Ovary (tissue), 9 donors: Measurements from ENCODE around the gene ZPR1. TPM values are rescaled to one million over a fixed set of nuclear protein-coding genes. Genes with fewer than 3 reads are reported as not detected.
A peak's percentile ranks its signal among the peaks of the same experiment; 100 is the strongest.

Experiments used
- DNase-seq, 5 donors: peaks; one replicate each; pipeline ENCODE4 v3.0.0-alpha.2; 2019 to 2020
- H3K27ac ChIP-seq, 2 donors: fragments of 200-600 bp; one replicate each; pipeline versions ENCODE4 v1.5.1 to v1.8.0; 2019 to 2022
- H3K27me3 ChIP-seq: fragments of 200-600 bp; one replicate; pipeline ENCODE4 v1.8.0; 2022
- H3K36me3 ChIP-seq: fragments of 200-600 bp; sonication (generic); one replicate; pipeline ENCODE4 v1.5.1; 2019
- H3K4me1 ChIP-seq: one replicate; pipeline ENCODE4 v1.8.1; 2013; ENCODE audit warnings: mild to moderate bottlenecking, moderate library complexity; ENCODE audit not compliant: insufficient read depth
- H3K4me3 ChIP-seq: fragments of 200-600 bp; sonication (generic); one replicate; pipeline ENCODE4 v1.5.1; 2017
- H3K9me3 ChIP-seq, 2 donors: fragments of 200-600 bp in 1 of 2; sonication (generic) in 1 of 2; one replicate each; pipeline versions ENCODE4 v1.5.1 to v1.8.1; 2013 to 2019; ENCODE audit warnings: mild to moderate bottlenecking in 1 of 2, moderate library complexity in 1 of 2
- EP300 ChIP-seq: sonication (generic); formaldehyde crosslinking; IDR thresholded peaks from one replicate; pipeline ENCODE4 v1.6.1; 2017; ENCODE audit warnings: antibody characterized with exemption
- POLR2A ChIP-seq: fragments of 450-650 bp; IDR thresholded peaks from one replicate; pipeline ENCODE4 v1.6.1; 2017; ENCODE audit warnings: antibody characterized with exemption, mild to moderate bottlenecking, moderate library complexity
- WGBS, 3 donors: extraction: QIAGEN DNeasy Blood & Tissue Kit in 1 of 3; methylation state at CpG; one replicate each; pipeline versions ENCODE4 v1.1.5 to v1.1.7; 2013 to 2017; 5-methylcytosine and 5-hydroxymethylcytosine counted together
- intact Hi-C, 4 donors: fragments of 100-400 bp; cut with DNase I; formaldehyde crosslinking; loops; one replicate each; pipeline versions ENCODE4 v1.11.0 to v1.15.1; 2022 to 2023
- polyA plus RNA-seq, 2 donors: library from polyadenylated mRNA; stranded (reverse); fragments of 200-250 nt in 1 of 2; fragments of 350-450 nt in 1 of 2; fragmentation: Illumina TruSeq in 1 of 2; extraction: RNeasy Lipid Tissue Mini Kit (QIAGEN cat#74804) in 1 of 2; gene quantifications; one replicate each; pipeline ENCODE4 v1.2.3, GENCODE V29; 2013 to 2014
- total RNA-seq, 7 donors: library from RNA; depleted of rRNA in 2 of 7; stranded (reverse); fragments of >200 nt in 2 of 7; fragmentation: NEBNext Ultra II Directional in 3 of 7; extraction: Animal tissue kit (Norgen Biotek cat#: 25700) in 3 of 7; gene quantifications; one replicate each; pipeline versions ENCODE4 v1.1.0 to v1.2.4, GENCODE V29; 2016 to 2023
- TF ChIP-seq, protein P1 (sequence below), 3 donors: fragments of 450-650 bp in 2 of 3; fragments of 200-600 bp in 1 of 3; IDR thresholded peaks; one replicate each; pipeline versions ENCODE4 v1.5.1 to v1.8.0; 2016 to 2022; ENCODE audit warnings: antibody characterized with exemption in 3 of 3, mild to moderate bottlenecking in 1 of 3
- donor health status: DM: no; HTN: no; CAD: no; lungs with moderate emphysema.
- donor health status: DM: no; HTN: no; CAD: no.
- donor health status: Bipolar disorder and iron deficiency.
- donor health status: DM: yes; HTN: yes; CAD: no.
- donor health status: DM: no; HTN: no; CAD: no.
- donor health status: DM: yes; HTN: yes; CAD: no.

ZPR1 gene
- total and polyA plus RNA-seq, 9 donors, result 12.0 to 68.7 (median 37.0) TPM

DNA sequence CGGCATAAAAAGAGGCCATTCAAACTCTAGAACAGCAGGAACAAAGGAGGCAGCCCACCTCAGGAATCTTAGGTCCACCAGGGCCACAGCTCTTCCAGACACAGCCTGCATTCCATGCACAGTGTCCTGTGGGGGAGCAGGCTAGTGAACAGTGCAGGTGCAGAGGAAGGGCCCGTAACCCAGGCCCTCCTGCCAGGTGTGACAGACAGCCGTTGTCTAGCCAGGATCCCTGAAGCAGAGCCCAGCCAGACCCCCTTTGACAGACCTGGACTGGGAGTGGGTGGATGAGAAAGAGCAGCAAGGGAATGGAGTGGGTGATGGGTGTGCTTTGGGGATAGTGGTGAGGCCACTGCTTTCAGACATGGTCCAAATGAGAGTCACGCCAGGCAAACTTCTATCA, 1.2 kb upstream of the ZPR1 start:
- intact Hi-C loops, result no loop called here
- Histone ChIP-seq H3K9me3 (no peaks in the 10 kb centered on the region), H3K4me3 (no peak overlapping the region), H3K27ac (no peak overlapping the region), H3K36me3 (no peaks in the 10 kb centered on the region), H3K27me3 (no peaks in the 10 kb centered on the region), H3K4me1 (peaks cover 9% of the 10 kb centered on the region)
- no peak for DNase-seq
- TF ChIP-seq POLR2A (no peak), EP300 (no peak)
- TF ChIP-seq, protein P1, sequence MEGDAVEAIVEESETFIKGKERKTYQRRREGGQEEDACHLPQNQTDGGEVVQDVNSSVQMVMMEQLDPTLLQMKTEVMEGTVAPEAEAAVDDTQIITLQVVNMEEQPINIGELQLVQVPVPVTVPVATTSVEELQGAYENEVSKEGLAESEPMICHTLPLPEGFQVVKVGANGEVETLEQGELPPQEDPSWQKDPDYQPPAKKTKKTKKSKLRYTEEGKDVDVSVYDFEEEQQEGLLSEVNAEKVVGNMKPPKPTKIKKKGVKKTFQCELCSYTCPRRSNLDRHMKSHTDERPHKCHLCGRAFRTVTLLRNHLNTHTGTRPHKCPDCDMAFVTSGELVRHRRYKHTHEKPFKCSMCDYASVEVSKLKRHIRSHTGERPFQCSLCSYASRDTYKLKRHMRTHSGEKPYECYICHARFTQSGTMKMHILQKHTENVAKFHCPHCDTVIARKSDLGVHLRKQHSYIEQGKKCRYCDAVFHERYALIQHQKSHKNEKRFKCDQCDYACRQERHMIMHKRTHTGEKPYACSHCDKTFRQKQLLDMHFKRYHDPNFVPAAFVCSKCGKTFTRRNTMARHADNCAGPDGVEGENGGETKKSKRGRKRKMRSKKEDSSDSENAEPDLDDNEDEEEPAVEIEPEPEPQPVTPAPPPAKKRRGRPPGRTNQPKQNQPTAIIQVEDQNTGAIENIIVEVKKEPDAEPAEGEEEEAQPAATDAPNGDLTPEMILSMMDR (IDR thresholded peaks at IDR 0.05), result no peak
- WGBS, 3 donors, result 78 to 88% (median 83%) methylated on average over 4 of the region's 4 CpGs

DNA sequence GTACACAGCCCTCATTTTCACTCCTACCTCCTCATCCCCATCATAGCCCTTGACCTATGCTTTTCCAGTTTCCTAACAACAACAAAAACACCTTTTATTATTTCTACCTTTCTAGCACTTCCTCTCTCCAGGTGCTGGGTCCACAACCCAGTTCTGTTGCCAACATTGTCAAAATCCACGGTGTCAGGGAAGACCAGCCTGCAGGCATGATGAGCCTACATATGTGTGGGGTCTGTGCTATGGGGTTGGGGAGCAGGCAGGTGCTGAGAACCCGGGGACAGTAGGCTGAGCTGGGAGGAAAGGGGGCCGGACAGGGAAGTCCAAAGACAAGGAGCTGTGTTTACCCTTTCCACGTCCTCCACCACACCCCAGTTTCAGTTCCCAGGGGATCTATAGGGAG, 711 bp upstream of the ZPR1 start:
- Histone ChIP-seq H3K9me3 (no peaks in the 10 kb centered on the region), H3K36me3 (no peaks in the 10 kb centered on the region), H3K4me3 (peak overlapping the region; percentile 82), H3K27ac (no peak overlapping the region), H3K4me1 (peaks cover 9% of the 10 kb centered on the region), H3K27me3 (no peaks in the 10 kb centered on the region)
- DNase-seq, result no peak
- TF ChIP-seq POLR2A, result no peak
- TF ChIP-seq EP300, result no peak
- TF ChIP-seq, protein P1 (IDR thresholded peaks at IDR 0.05), result no peak
- WGBS, 3 donors, result 48 to 60% (median 60%) methylated on average over 4 of the region's 4 CpGs
- intact Hi-C loops, result no loop called here

DNA sequence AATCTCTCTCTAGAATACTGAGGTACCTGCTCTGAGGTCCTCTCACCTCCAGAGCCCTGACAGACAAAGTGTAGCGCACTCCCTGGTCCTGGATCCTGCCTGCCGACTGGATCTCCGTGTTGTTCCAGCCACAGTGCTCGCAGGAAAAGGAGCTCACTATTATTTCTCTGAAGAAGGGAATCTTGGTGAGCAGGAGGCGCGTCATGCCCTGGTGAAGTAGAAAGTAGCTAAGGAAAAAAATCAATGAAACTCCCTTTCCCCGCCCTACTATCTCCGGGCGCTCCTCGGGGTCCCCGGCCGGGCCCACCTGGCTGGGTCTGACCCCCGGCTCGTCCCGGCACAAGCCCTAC, 412 bp downstream of the ZPR1 start:
- 0 to 1% (median 1%) methylated on average over 15 of the region's 15 CpGs for WGBS, 3 donors
- H3K27ac ChIP-seq, result peak overlapping the region; percentile 27 to 41
- no peaks in the 10 kb centered on the region for H3K36me3 ChIP-seq
- H3K4me3 ChIP-seq, result peak overlapping the region; percentile 82
- H3K4me1 ChIP-seq, result peaks cover 9% of the 10 kb centered on the region
- TF ChIP-seq POLR2A (no peak), EP300 (no peak)
- TF ChIP-seq, protein P1 (IDR thresholded peaks at IDR 0.05), result no peak
- no peak for DNase-seq
- H3K9me3 ChIP-seq, result no peaks in the 10 kb centered on the region
- no peaks in the 10 kb centered on the region for H3K27me3 ChIP-seq
- intact Hi-C loops, result no loop called here

DNA sequence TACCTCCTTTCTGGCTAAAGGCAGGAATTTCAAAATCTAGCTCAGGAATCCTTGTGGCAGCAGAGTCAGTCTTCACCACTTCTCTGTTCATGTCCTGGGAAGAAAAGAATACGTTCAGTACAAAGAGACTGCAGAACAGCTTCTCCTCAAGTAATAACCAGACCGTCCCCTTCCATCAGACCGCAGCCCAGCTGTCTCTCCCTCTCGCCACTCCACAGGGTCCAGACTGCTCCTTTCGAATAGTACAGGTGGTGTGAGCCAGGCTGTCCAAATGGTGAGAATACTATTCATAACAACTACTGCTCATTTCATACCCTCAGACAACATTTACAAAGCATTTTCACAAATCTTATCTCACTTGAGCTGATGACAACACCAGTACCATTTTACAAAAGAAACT, 857 bp downstream of the ZPR1 start:
- peaks cover 9% of the 10 kb centered on the region for H3K4me1 ChIP-seq
- no peaks in the 10 kb centered on the region for H3K9me3 ChIP-seq
- WGBS, 3 donors, result 29 to 51% (median 32%) methylated on average over 5 of the region's 5 CpGs
- TF ChIP-seq, protein P1 (IDR thresholded peaks at IDR 0.05), result no peak
- no peak for TF ChIP-seq EP300
- no peak for TF ChIP-seq POLR2A
- intact Hi-C loops, result no loop called here
- DNase-seq, result no peak
- H3K36me3 ChIP-seq, result no peaks in the 10 kb centered on the region
- H3K27ac ChIP-seq, result no peak overlapping the region
- H3K4me3 ChIP-seq, result peak overlapping the region; percentile 82
- no peaks in the 10 kb centered on the region for H3K27me3 ChIP-seq

DNA sequence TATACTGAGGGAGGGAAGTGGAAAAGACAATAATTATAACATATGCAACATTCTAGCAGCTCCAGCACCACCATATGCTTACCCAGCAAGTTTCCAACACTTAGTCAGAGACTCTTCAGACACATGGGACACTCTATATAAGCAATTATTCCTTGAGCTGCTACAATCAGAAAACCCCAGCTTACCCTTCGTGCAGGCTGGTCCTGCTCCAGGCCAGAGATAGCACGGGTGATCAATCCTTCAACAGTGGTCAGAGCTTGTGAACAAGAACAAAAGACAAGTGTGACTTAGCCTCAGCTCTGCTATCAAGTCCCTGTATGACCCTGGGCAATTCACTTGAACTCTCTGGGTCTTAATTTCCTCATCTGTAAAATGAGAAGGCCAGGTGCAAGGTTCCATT, 1.5 kb downstream of the ZPR1 start:
- DNase-seq, result no peak
- no peaks in the 10 kb centered on the region for H3K27me3 ChIP-seq
- H3K4me1 ChIP-seq, result peaks cover 5% of the 10 kb centered on the region
- TF ChIP-seq, protein P1 (IDR thresholded peaks at IDR 0.05), result no peak
- no peak for TF ChIP-seq POLR2A
- no peak for TF ChIP-seq EP300
- H3K27ac ChIP-seq, result no peak overlapping the region
- WGBS, 3 donors, result 80 to 86% (median 84%) methylated on average over 2 of the region's 2 CpGs
- intact Hi-C loops, result no loop called here
- H3K4me3 ChIP-seq, result no peak overlapping the region
- no peaks in the 10 kb centered on the region for H3K9me3 ChIP-seq
- H3K36me3 ChIP-seq, result no peaks in the 10 kb centered on the region
